Measurements from ENCODE around the gene SEMA4B.

DNA sequence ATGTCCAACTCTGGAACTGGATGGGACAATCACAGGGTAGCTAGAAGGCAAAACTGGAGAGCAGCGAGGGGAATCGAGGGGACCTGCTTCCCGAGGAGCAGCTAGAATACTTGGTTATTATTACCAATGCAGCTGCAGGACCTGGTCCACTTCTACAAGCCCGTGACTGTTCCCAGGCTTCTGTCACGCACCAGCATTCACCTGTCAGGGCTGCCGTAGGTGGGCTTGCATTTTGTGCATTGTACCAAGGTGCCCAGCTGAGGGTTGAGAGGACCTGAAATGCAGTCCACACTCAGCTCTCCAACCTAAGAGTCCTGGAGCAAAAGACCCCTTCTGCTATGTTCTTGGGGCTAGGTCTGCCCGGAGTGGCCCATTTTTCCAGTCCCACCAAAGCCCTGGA lies 2.3 kb downstream of the SEMA4B start:
- TF ChIP-seq CTCF (IDR thresholded peaks at IDR 0.05; ENCODE audit: low read depth, low read length): no peak
- TF ChIP-seq EZH2phosphoT487 (IDR thresholded peaks at IDR 0.05; ENCODE audit: low read depth): no peak

Data from OCI-LY3 (cell line).